DND-41 (cell line): ENCODE results near the gene USP32.

Experiments used
- ATAC-seq: fragments of 200-7000 bp; cut with Tn5 transposase; 3 replicates; pipeline ENCODE4 v1.9.1; 2021; ENCODE audit warnings: low read depth; ENCODE audit not compliant: insufficient read depth
- DNase-seq: peaks from one replicate; pipeline ENCODE4 v3.0.0-alpha.2; 2020
- H2AFZ ChIP-seq: 2 replicates; pipeline ENCODE4 v1.6.0; 2012; ENCODE audit warnings: low read depth, low read length
- H3K27ac ChIP-seq: 2 replicates; pipeline ENCODE4 v1.5.1; 2012; ENCODE audit warnings: low read length, inconsistent platforms
- H3K27me3 ChIP-seq: fragments of 200-600 bp; sonication (generic); 2 replicates; pipeline ENCODE4 v1.6.0; 2012; ENCODE audit warnings: low read length, mild to moderate bottlenecking, inconsistent platforms; ENCODE audit not compliant: insufficient read depth, poor library complexity
- H3K36me3 ChIP-seq: 2 replicates; pipeline ENCODE4 v1.5.1; 2012; ENCODE audit warnings: low read length, inconsistent platforms; ENCODE audit not compliant: insufficient read depth
- H3K4me1 ChIP-seq: 2 replicates; pipeline ENCODE4 v1.5.1; 2012; ENCODE audit warnings: mild to moderate bottlenecking, low read length; ENCODE audit not compliant: insufficient read depth
- H3K4me2 ChIP-seq: 2 replicates; pipeline ENCODE4 v1.6.0; 2012; ENCODE audit warnings: mild to moderate bottlenecking, moderate library complexity, low read length, inconsistent platforms; ENCODE audit not compliant: insufficient read depth
- H3K4me3 ChIP-seq, 2 experiments: fragments of 200-600 bp in 1 of 2; shearing (Covaris generic) in 1 of 2; 2 replicates each; pipeline ENCODE4 v1.5.1; 2012 to 2016; ENCODE audit warnings: inconsistent platforms in 2 of 2, low read length in 2 of 2, mild to moderate bottlenecking in 2 of 2, low read depth in 1 of 2, moderate library complexity in 1 of 2
- H3K79me2 ChIP-seq: 2 replicates; pipeline ENCODE4 v1.6.0; 2012; ENCODE audit warnings: low read length, inconsistent platforms; ENCODE audit not compliant: insufficient read depth
- H3K9ac ChIP-seq: 2 replicates; pipeline ENCODE4 v1.6.0; 2012; ENCODE audit warnings: low read depth, mild to moderate bottlenecking, inconsistent platforms, low read length, moderate library complexity
- H3K9me3 ChIP-seq: 2 replicates; pipeline ENCODE4 v1.5.1; 2012; ENCODE audit warnings: low read length, moderate library complexity, mild to moderate bottlenecking, inconsistent platforms; ENCODE audit not compliant: insufficient read depth, severe bottlenecking
- H4K20me1 ChIP-seq: 2 replicates; pipeline ENCODE4 v1.6.0; 2012; ENCODE audit warnings: low read length; ENCODE audit not compliant: insufficient read depth
- CTCF ChIP-seq: IDR thresholded peaks from 2 replicates; pipeline ENCODE4 v1.5.1; 2012; ENCODE audit warnings: borderline replicate concordance, low read length, moderate library complexity, mild to moderate bottlenecking; ENCODE audit not compliant: poor library complexity, severe bottlenecking; ENCODE audit errors: extremely low read depth
- EZH2 ChIP-seq: IDR thresholded peaks from 3 replicates; pipeline ENCODE4 v1.6.1; 2012; ENCODE audit warnings: borderline replicate concordance, low read depth, mild to moderate bottlenecking, moderate library complexity, low read length, inconsistent platforms; ENCODE audit not compliant: severe bottlenecking

The USP32 gene

GRCh38 chr17:60155427-60155814 is 236.5 kb downstream of the USP32 start:
- Histone ChIP-seq H4K20me1 (no peaks in the 10 kb centered on the region; the same call in 1 of the 2 replicates), H3K9ac (no peak overlapping the region), H3K79me2 (no peaks in the 10 kb centered on the region), H3K27ac (no peak overlapping the region), H3K4me2 (no peak overlapping the region), H3K9me3 (no peaks in the 10 kb centered on the region), H3K27me3 (no peaks in the 10 kb centered on the region), H3K36me3 (no peaks in the 10 kb centered on the region), H3K4me1 (no peaks in the 10 kb centered on the region), H2AFZ (no peak overlapping the region), H3K4me3 (no peak overlapping the region)
- TF ChIP-seq EZH2 (no peak), CTCF (no peak)
- DNase-seq, result no peak
- ATAC-seq, result no peak

- TF ChIP-seq EZH2 (no peak), CTCF (no peak)
Measured at GRCh38 chr17:60154616-60155426, 237.1 kb downstream of the USP32 start.

GRCh38 chr17:60153606-60154390 is 238.1 kb downstream of the USP32 start:
- DNase-seq (no peak), ATAC-seq (no peak)
- no peaks in the 10 kb centered on the region for H3K4me1 ChIP-seq

More at GRCh38 chr17:60154616-60155426, 237.1 kb downstream of the USP32 start:
- no peak overlapping the region for H3K27ac ChIP-seq
- H3K4me3 ChIP-seq, result no peak overlapping the region
- no peak overlapping the region for H3K4me2 ChIP-seq
- H3K4me1 ChIP-seq, result no peaks in the 10 kb centered on the region
- no peaks in the 10 kb centered on the region for H3K9me3 ChIP-seq
- H3K9ac ChIP-seq, result no peak overlapping the region
- H4K20me1 ChIP-seq, result no peaks in the 10 kb centered on the region; the same call in 1 of the 2 replicates
- ATAC-seq (no peak), DNase-seq (no peak)
- no peaks in the 10 kb centered on the region for H3K79me2 ChIP-seq
- H2AFZ ChIP-seq, result no peak overlapping the region
- H3K36me3 ChIP-seq, result no peaks in the 10 kb centered on the region
- no peaks in the 10 kb centered on the region for H3K27me3 ChIP-seq

GRCh38 chr17:60151355-60151754 is 240.6 kb downstream of the USP32 start:
- no peak overlapping the region for H3K4me2 ChIP-seq
- DNase-seq (no peak), ATAC-seq (peak; percentile 52; the same call in 2 of the 3 replicates)
- H3K36me3 ChIP-seq, result no peaks in the 10 kb centered on the region
- H3K27me3 ChIP-seq, result no peaks in the 10 kb centered on the region
- no peak overlapping the region for H3K9ac ChIP-seq
- H3K27ac ChIP-seq, result no peak overlapping the region
- no peaks in the 10 kb centered on the region for H3K79me2 ChIP-seq
- no peak overlapping the region for H2AFZ ChIP-seq
- H4K20me1 ChIP-seq, result no peaks in the 10 kb centered on the region
- TF ChIP-seq EZH2 (no peak), CTCF (no peak)
- no peak overlapping the region for H3K4me3 ChIP-seq
- H3K4me1 ChIP-seq, result no peaks in the 10 kb centered on the region
- no peaks in the 10 kb centered on the region for H3K9me3 ChIP-seq

More at GRCh38 chr17:60153606-60154390, 238.1 kb downstream of the USP32 start:
- H2AFZ ChIP-seq, result no peak overlapping the region
- no peak overlapping the region for H3K4me2 ChIP-seq
- TF ChIP-seq EZH2, result no peak
- H3K79me2 ChIP-seq, result no peaks in the 10 kb centered on the region
- no peaks in the 10 kb centered on the region for H3K9me3 ChIP-seq
- no peak overlapping the region for H3K27ac ChIP-seq
- H3K9ac ChIP-seq, result no peak overlapping the region
- H3K4me3 ChIP-seq, result no peak overlapping the region
- H4K20me1 ChIP-seq, result no peaks in the 10 kb centered on the region; the same call in 1 of the 2 replicates
- H3K36me3 ChIP-seq, result no peaks in the 10 kb centered on the region
- H3K27me3 ChIP-seq, result no peaks in the 10 kb centered on the region
